CD8-positive, alpha-beta memory T cell (primary cell): ENCODE data around the gene ABLIM2. TPM values are rescaled to one million over a fixed set of nuclear protein-coding genes. Genes with fewer than 3 reads are reported as not detected.

Experiments
- CTCF ChIA-PET: fragments of 350-600 bp; sonication (Branson Sonifier 250); formaldehyde crosslinking; loops from one replicate; lab custom pipeline; 2021; ENCODE audit warnings: antibody characterized with exemption; lab: Charles Lee
- POLR2A ChIA-PET: fragments of 350-600 bp; sonication (Branson Sonifier 250); formaldehyde crosslinking; loops from one replicate; lab custom pipeline; 2021; ENCODE audit warnings: antibody characterized with exemption; lab: Charles Lee
- DNase-seq, 5 donors: peaks; one replicate each; pipeline versions ENCODE4 v3.0.0 to v3.0.0-alpha.2; 2020 to 2022; ENCODE audit warnings: mixed read lengths in 1 of 5
- H3K27ac ChIP-seq: one replicate; pipeline ENCODE4 v1.7.0; 2013; ENCODE audit warnings: low read depth, mild to moderate bottlenecking, low read length, moderate library complexity
- H3K27me3 ChIP-seq: 2 replicates; pipeline ENCODE4 v1.7.0; 2013; ENCODE audit warnings: low read length, mild to moderate bottlenecking; ENCODE audit not compliant: insufficient read depth, poor library complexity, severe bottlenecking
- H3K36me3 ChIP-seq: 2 replicates; pipeline ENCODE4 v1.7.0; 2013; ENCODE audit warnings: mild to moderate bottlenecking, low read length, moderate library complexity; ENCODE audit not compliant: insufficient read depth
- H3K4me1 ChIP-seq: 2 replicates; pipeline ENCODE4 v1.7.0; 2013; ENCODE audit warnings: mild to moderate bottlenecking, low read length, moderate library complexity; ENCODE audit not compliant: insufficient read depth
- H3K4me3 ChIP-seq: 2 replicates; pipeline ENCODE4 v1.7.0; 2013; ENCODE audit warnings: mild to moderate bottlenecking, low read length
- H3K9me3 ChIP-seq: 2 replicates; pipeline ENCODE4 v1.7.0; 2013; ENCODE audit warnings: mild to moderate bottlenecking, low read length
- H3K27ac Mint-ChIP-seq, 8 donors: one replicate each; pipeline ENCODE4 v1.8.0; 2020 to 2021; ENCODE audit warnings: mixed read lengths in 8 of 8, mild to moderate bottlenecking in 6 of 8, inconsistent platforms in 3 of 8, moderate library complexity in 3 of 8
- H3K27me3 Mint-ChIP-seq, 2 donors: one replicate each; pipeline ENCODE4 v1.8.0; 2020 to 2021; ENCODE audit warnings: mixed read lengths in 2 of 2, mild to moderate bottlenecking in 1 of 2, moderate library complexity in 1 of 2
- H3K36me3 Mint-ChIP-seq, 3 donors: one replicate each; pipeline ENCODE4 v1.8.0; 2020 to 2021; ENCODE audit warnings: mixed read lengths in 3 of 3, inconsistent platforms in 1 of 3, mild to moderate bottlenecking in 1 of 3
- H3K4me1 Mint-ChIP-seq, 3 donors: one replicate each; pipeline ENCODE4 v1.8.0; 2020 to 2021; ENCODE audit warnings: mixed read lengths in 3 of 3, inconsistent platforms in 1 of 3, mild to moderate bottlenecking in 1 of 3
- H3K4me3 Mint-ChIP-seq, 7 donors: one replicate each; pipeline ENCODE4 v1.8.0; 2020 to 2021; ENCODE audit warnings: mixed read lengths in 7 of 7, mild to moderate bottlenecking in 6 of 7, moderate library complexity in 4 of 7, inconsistent platforms in 2 of 7
- H3K9me3 Mint-ChIP-seq, 5 donors: one replicate each; pipeline ENCODE4 v1.8.0; 2020 to 2022; ENCODE audit warnings: mixed read lengths in 5 of 5, mild to moderate bottlenecking in 3 of 5, moderate library complexity in 2 of 5, inconsistent platforms in 1 of 5
- polyA plus RNA-seq: library from polyadenylated mRNA; unstranded; fragments of 300-500 nt; fragmentation: Illumina TruSeq; gene quantifications from one replicate; pipeline ENCODE4 v1.2.3, GENCODE V29; 2021
- total RNA-seq, 2 experiments: library from RNA; stranded (reverse); gene quantifications; one replicate each; pipeline ENCODE4 v1.2.3, GENCODE V29; 2021

Gene ABLIM2
- total and polyA plus RNA-seq, 3 experiments from 2014 or later, result 0.72 to 1.2 (median 1.1) TPM

DNA sequence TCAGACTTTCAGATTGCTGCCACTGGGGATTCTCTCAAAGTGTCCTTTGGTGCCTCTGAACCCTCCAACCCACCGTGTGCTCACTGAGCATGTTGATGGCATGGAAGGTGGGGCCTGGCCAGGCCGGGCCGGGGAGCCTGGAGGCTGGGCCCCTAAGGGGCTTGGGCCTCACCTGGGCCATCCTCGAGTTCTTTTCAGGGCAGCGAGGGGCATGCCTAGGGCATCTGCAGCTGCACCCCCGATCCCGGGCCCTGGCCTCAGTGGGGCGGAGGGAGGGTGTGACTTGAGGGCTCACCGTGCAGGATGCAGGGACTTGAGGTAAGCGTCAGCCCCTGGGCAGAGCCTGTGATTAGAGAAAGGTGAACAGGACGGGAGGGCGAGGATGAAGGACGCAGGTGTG is 38.9 kb upstream of the ABLIM2 start:
- Histone ChIP-seq H3K9me3 (no peaks in the 10 kb centered on the region), H3K27ac (no peak overlapping the region), H3K4me1 (peaks cover 41% of the 10 kb centered on the region), H3K36me3 (no peaks in the 10 kb centered on the region), H3K27me3 (no peaks in the 10 kb centered on the region), H3K4me3 (no peak overlapping the region)
- POLR2A ChIA-PET, result no interaction called here
- no peaks in the 10 kb centered on the region for H3K27me3 Mint-ChIP-seq
- CTCF ChIA-PET, result no interaction called here
- H3K9me3 Mint-ChIP-seq, result no peaks in the 10 kb centered on the region
- H3K36me3 Mint-ChIP-seq, result peaks cover 0 to 5% (median 0%) of the 10 kb centered on the region in 3 donors
- H3K4me3 Mint-ChIP-seq, result peak overlapping the region in 3 of 7 donors; percentile 20 to 90 (median 66)
- DNase-seq, result no peak
- H3K27ac Mint-ChIP-seq, result peak overlapping the region in 3 of 8 donors; percentile 24 to 94 (median 43)
- H3K4me1 Mint-ChIP-seq, result peaks cover 33 to 51% (median 35%) of the 10 kb centered on the region in 3 donors

GRCh38 chr4:8195841-8196458 is 37.3 kb upstream of the ABLIM2 start:
- H3K4me1 ChIP-seq, result peaks cover 25% of the 10 kb centered on the region
- no peaks in the 10 kb centered on the region for H3K36me3 ChIP-seq
- H3K27ac ChIP-seq, result no peak overlapping the region
- ChIA-PET CTCF (no interaction called here), POLR2A (no interaction called here)
- H3K4me1 Mint-ChIP-seq, result peaks cover 22 to 35% (median 25%) of the 10 kb centered on the region in 3 donors
- peak overlapping the region in 1 of 8 donors; percentile 35 for H3K27ac Mint-ChIP-seq
- H3K9me3 ChIP-seq, result no peaks in the 10 kb centered on the region
- no peaks in the 10 kb centered on the region for H3K9me3 Mint-ChIP-seq
- H3K4me3 ChIP-seq, result no peak overlapping the region
- H3K27me3 ChIP-seq, result no peaks in the 10 kb centered on the region
- peaks cover 0 to 5% (median 0%) of the 10 kb centered on the region in 3 donors for H3K36me3 Mint-ChIP-seq
- H3K4me3 Mint-ChIP-seq, result peak overlapping the region in 1 of 7 donors; percentile 48
- no peak for DNase-seq
- no peaks in the 10 kb centered on the region for H3K27me3 Mint-ChIP-seq

- H3K9me3 Mint-ChIP-seq, result no peaks in the 10 kb centered on the region
These were observed 36.8 kb upstream of the ABLIM2 start for GRCh38 chr4:8195431-8195830.

DNA sequence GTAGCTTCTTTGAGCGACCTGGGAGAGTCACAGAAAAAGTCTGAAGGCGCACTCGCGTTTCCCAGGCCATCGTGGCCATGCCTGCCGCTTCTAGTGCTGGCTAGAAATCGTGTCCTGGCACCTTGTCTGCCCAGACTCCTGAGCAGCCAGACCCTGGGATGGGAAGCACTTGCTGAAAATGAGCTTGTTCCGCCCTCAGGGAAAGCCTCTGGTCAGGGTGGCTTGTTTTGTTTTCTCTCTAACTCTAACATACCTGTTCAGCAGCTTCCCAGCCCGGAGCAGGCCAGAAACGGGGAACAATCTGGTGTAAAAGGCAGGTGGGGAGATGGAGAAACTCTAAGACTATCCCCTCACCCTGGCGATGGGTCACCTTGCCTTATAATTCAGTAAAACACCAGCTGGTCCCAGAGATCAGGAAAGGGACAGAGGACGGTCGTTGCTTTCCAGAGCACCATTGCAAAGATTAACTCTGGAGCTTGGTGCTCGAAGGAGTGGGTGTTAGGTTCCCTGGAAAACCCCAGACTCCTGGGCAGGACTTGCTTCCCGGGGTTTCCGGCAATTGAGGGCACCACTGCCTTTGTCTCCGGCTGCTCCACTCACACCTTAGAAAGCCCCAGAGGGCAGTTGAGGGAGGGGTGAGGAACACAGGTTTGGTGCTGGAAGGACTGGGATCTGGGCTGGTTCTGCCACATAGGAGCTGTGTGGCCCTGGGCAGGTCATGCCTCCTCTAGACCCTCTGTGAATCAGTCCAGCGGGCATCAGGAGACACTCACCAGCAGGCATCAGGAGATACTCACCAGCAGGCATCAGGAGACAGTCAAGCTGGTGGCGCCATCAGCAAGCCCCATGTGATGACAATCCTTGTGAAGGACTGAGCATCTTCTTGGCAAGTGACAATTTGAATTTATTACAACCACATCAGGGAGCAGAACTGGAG is 36.0 kb upstream of the ABLIM2 start:
- H3K36me3 Mint-ChIP-seq, result peaks cover 0 to 2% (median 0%) of the 10 kb centered on the region in 3 donors
- H3K9me3 Mint-ChIP-seq, result no peaks in the 10 kb centered on the region

More at GRCh38 chr4:8195431-8195830, 36.8 kb upstream of the ABLIM2 start:
- Histone ChIP-seq H3K4me1 (peaks cover 20% of the 10 kb centered on the region), H3K9me3 (no peaks in the 10 kb centered on the region), H3K36me3 (no peaks in the 10 kb centered on the region), H3K4me3 (no peak overlapping the region), H3K27me3 (no peaks in the 10 kb centered on the region), H3K27ac (no peak overlapping the region)
- peaks cover 0 to 5% (median 0%) of the 10 kb centered on the region in 3 donors for H3K36me3 Mint-ChIP-seq
- CTCF ChIA-PET, result interaction anchor here (1.2 to 1.5 kb wide), 2 partner anchors 18 to 47 kb away, joined by 3 to 4 read pairs; no protein-coding TSS in a partner anchor
- H3K27me3 Mint-ChIP-seq, result no peaks in the 10 kb centered on the region
- H3K27ac Mint-ChIP-seq, result no peak overlapping the region
- DNase-seq, result no peak
- peak overlapping the region in 1 of 7 donors; percentile 6 for H3K4me3 Mint-ChIP-seq
- peaks cover 19 to 30% (median 20%) of the 10 kb centered on the region in 3 donors for H3K4me1 Mint-ChIP-seq
- POLR2A ChIA-PET, result no interaction called here

DNA sequence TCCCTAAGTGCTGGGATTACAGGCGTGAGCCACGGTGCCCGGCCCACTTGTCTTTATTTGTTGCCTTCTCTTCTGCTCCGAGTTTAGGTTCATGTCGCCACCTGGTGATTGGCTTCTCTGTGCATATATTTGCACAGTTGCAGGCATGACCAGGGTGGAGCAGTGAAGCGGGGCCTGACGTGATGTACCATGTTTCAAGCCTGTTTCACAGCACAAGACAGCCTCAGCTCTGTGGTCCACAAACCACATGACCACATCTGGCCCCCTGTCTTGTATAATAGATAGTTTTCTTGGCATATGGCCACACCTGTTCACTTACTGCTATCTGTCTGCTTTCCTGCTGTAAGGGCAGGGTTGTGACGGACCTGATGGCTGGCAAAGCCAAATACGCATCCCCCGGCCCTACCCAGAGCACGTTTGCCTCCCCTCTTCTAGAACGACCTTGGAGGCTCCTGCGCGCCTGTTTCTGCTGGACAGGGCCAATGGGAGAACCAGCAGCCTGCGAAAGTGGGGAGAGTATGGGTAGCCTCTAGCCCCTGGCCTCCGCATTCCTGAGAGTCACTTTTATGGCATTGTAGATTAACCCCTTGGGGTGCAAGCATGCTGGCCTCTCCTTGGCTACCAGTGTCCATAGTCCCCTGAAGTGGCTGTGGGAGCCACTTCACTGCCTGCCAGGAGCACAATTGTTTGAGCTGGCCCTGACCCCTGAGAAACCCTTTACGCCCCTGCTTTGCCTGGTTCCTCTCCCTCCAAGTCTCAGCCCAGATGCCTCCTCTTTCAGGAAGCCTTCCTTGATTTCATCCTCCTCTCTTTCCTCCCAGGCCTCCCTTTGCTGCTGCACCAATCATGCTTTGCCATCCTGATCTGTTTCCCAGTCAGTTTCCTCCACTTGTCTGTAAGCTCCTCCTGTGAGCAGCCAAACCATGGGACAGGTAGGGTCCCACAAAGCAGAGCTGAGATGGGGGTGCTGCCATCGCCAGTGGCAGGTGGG is 34.4 kb upstream of the ABLIM2 start:
- H3K4me3 Mint-ChIP-seq, result peak overlapping the region in 1 of 7 donors; percentile 43
- H3K27me3 Mint-ChIP-seq, result peaks cover 0 to under 1% of the 10 kb centered on the region in 2 donors
- no peaks in the 10 kb centered on the region for H3K36me3 Mint-ChIP-seq
- Histone ChIP-seq H3K27ac (no peak overlapping the region), H3K4me1 (no peaks in the 10 kb centered on the region), H3K36me3 (no peaks in the 10 kb centered on the region), H3K9me3 (no peaks in the 10 kb centered on the region), H3K4me3 (no peak overlapping the region), H3K27me3 (no peaks in the 10 kb centered on the region)
- POLR2A ChIA-PET, result no interaction called here
- DNase-seq, result peak in 3 of 5 donors; percentile 34 to 60 (median 45)
- no peaks in the 10 kb centered on the region for H3K9me3 Mint-ChIP-seq
- H3K27ac Mint-ChIP-seq, result peak overlapping the region in 4 of 8 donors; percentile 17 to 82 (median 30)
- CTCF ChIA-PET, result no interaction called here
- H3K4me1 Mint-ChIP-seq, result peaks cover 5 to 10% (median 5%) of the 10 kb centered on the region in 3 donors

More for the DNA sequence above, 36.0 kb upstream of the ABLIM2 start:
- no peak for DNase-seq
- peaks cover 15 to 24% (median 15%) of the 10 kb centered on the region in 3 donors for H3K4me1 Mint-ChIP-seq
- no peaks in the 10 kb centered on the region for H3K27me3 Mint-ChIP-seq
- no peak overlapping the region for H3K4me3 ChIP-seq
- H3K4me3 Mint-ChIP-seq, result peak overlapping the region in 1 of 7 donors; percentile 6
- H3K9me3 ChIP-seq, result no peaks in the 10 kb centered on the region
- no peaks in the 10 kb centered on the region for H3K27me3 ChIP-seq
- H3K4me1 ChIP-seq, result peaks cover 11% of the 10 kb centered on the region
- H3K27ac Mint-ChIP-seq, result peak overlapping the region in 2 of 8 donors; percentile 62 to 64
- H3K36me3 ChIP-seq, result no peaks in the 10 kb centered on the region
- POLR2A ChIA-PET, result no interaction called here
- no peak overlapping the region for H3K27ac ChIP-seq
- CTCF ChIA-PET, result interaction anchor here (1.2 to 1.5 kb wide), 2 partner anchors 18 to 48 kb away, joined by 3 to 4 read pairs; no protein-coding TSS in a partner anchor

- POLR2A ChIA-PET, result no interaction called here
These were observed 32.6 kb upstream of the ABLIM2 start for GRCh38 chr4:8191136-8191747.

More at GRCh38 chr4:8191136-8191747, 32.6 kb upstream of the ABLIM2 start:
- Histone ChIP-seq H3K4me3 (no peak overlapping the region), H3K36me3 (no peaks in the 10 kb centered on the region), H3K9me3 (no peaks in the 10 kb centered on the region), H3K27ac (no peak overlapping the region), H3K27me3 (no peaks in the 10 kb centered on the region), H3K4me1 (no peaks in the 10 kb centered on the region)
- H3K36me3 Mint-ChIP-seq, result no peaks in the 10 kb centered on the region
- H3K4me3 Mint-ChIP-seq, result no peak overlapping the region
- no peak overlapping the region for H3K27ac Mint-ChIP-seq
- H3K27me3 Mint-ChIP-seq, result peaks cover 0 to 4% of the 10 kb centered on the region in 2 donors
- no peaks in the 10 kb centered on the region for H3K9me3 Mint-ChIP-seq
- no peak for DNase-seq
- CTCF ChIA-PET, result interaction anchor here (0.7 kb wide), 1 partner anchor 395 kb away, joined by 3 read pairs; no protein-coding TSS in a partner anchor
- peaks cover 5 to 9% (median 5%) of the 10 kb centered on the region in 3 donors for H3K4me1 Mint-ChIP-seq
